NCI-H2081 treated with DMSO at 0.1 percent for 48 hours (cell line): ENCODE results near the gene ADK.

Source experiments
- DNase-seq: peaks from one replicate; lab custom pipeline; 2025; lab: John Stamatoyannopoulos, UW

ADK gene

GRCh38 chr10:74602576-74602975 lies 451.6 kb downstream of the ADK start:
- DNase-seq = no peak

- no peak for DNase-seq
Measured at GRCh38 chr10:74610299-74610698, 459.3 kb downstream of the ADK start.

GRCh38 chr10:74612195-74612594 lies 461.2 kb downstream of the ADK start:
- DNase-seq = no peak

GRCh38 chr10:74620626-74621025 lies 469.6 kb downstream of the ADK start:
- DNase-seq = no peak

GRCh38 chr10:74623786-74624185 lies 472.8 kb downstream of the ADK start:
- no peak for DNase-seq

GRCh38 chr10:74624501-74624900 lies 473.5 kb downstream of the ADK start:
- DNase-seq = no peak

- DNase-seq = no peak
Measured at GRCh38 chr10:74628136-74628535, 477.1 kb downstream of the ADK start.

- no peak for DNase-seq
Measured at GRCh38 chr10:74634995-74635536, 484.0 kb downstream of the ADK start.

- no peak for DNase-seq
Measured at GRCh38 chr10:74635655-74636054, 484.6 kb downstream of the ADK start.

- no peak for DNase-seq
Measured at GRCh38 chr10:74637685-74638084, 486.7 kb downstream of the ADK start.

- DNase-seq = peak; percentile 68
Measured at GRCh38 chr10:74640134-74640921, 489.3 kb downstream of the ADK start.

GRCh38 chr10:74641659-74642058 lies 490.6 kb downstream of the ADK start:
- DNase-seq = no peak

- DNase-seq = no peak
Measured at GRCh38 chr10:74642901-74643595, 492.0 kb downstream of the ADK start.

- DNase-seq = no peak
Measured at GRCh38 chr10:74643596-74643975, 492.6 kb downstream of the ADK start.

- DNase-seq = no peak
Measured at GRCh38 chr10:74644738-74645137, 493.7 kb downstream of the ADK start.

GRCh38 chr10:74645692-74646091 lies 494.7 kb downstream of the ADK start:
- DNase-seq = no peak

GRCh38 chr10:74650613-74651012 lies 499.6 kb downstream of the ADK start:
- no peak for DNase-seq

GRCh38 chr10:74651565-74651964 lies 500.5 kb downstream of the ADK start:
- DNase-seq = no peak

GRCh38 chr10:74652664-74653063 lies 501.6 kb downstream of the ADK start:
- DNase-seq = no peak

- DNase-seq = no peak
Measured at GRCh38 chr10:74658511-74658910, 507.5 kb downstream of the ADK start.

GRCh38 chr10:74662635-74663034 lies 511.6 kb downstream of the ADK start:
- DNase-seq = no peak

GRCh38 chr10:74669210-74669609 lies 518.2 kb downstream of the ADK start:
- DNase-seq = no peak

GRCh38 chr10:74671716-74672115 lies 520.7 kb downstream of the ADK start:
- no peak for DNase-seq
